HG03135 (cell line): Measurements from ENCODE around the gene FLCN.

Experiments used
- ATAC-seq: cut with Tn5 transposase; IDR thresholded peaks from one replicate; pipeline ENCODE4 v1.9.1; 2021; ENCODE audit warnings: mild to moderate bottlenecking, moderate library complexity; ENCODE audit not compliant: unreplicated experiment

FLCN gene

DNA sequence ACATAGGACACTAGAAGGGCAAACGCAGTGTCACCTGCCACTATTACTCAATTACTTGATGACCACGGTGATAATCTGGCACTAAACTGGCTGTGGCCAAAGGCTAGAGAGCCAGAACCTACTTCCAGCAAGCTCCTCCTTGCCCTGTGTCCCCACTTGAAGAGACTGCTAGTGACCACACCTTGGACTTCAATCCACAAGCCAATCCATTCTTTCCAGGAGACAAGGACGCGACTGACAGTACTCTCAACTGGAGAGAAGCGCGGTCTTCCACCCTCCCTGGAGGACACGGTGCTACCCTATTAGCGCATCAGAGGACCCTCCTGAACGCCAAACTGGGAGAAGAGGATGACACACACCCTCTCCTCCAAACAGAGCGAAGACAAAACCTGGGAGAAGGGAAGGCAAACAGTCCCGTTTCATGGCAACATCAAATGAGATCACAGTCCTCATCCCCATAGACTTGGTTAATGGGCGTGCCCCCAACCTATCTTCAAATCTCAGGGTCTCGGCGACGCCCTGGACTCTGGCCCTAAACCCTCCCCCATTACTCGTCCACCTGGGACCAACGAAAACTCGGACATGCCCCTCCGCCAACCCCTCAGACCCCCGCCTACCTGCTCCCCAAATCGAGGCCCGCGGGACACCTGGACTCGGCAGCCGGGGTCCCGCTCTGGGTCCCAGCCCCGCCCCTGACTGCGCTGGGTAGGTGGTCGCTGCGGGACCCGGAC is 508 bp downstream of the FLCN start:
- ATAC-seq, result no peak

DNA sequence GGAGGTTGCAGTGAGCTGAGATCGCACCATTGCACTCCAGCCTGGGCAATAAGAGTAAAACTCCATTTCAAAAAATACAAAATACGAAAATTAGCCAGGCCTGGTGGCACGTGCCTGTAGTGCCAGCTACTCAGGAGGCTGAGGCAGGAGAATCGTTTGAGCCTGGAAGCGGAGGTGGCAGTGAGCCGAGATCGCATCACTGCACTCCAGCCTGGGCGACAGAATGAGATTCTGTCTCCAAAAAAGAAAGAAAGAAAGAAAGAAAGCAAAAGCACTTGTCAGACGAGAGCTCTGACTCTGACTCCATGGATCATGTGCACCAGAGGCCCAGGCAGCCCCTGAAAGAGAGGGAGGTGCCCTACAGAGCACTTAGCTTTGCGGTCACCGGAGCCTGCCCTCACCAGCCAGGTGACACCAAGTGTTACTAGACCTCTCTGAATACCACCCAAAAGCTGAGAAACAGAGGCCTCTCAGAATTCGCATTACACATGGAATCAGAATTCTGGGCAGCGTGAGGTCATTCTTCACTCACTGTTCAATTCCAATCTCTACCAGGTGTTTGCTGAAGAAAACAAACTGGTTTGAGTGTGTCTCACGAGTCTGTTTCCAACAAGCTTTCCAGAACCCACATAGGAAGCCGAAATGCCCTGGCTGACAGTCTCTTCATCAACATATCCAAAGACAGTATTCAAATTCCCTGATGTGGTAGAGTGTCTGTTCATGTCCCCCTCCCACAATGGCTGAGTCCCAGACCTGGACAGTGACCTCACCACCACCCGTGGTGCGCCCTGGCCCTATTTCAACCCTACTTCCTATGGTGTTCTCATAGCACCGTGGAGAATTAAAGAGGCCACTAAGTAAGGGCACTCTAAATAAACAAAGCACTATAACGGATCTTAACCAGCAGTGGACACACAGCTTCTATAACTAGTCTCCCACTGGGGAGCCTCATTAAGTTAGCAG is 1.5 kb downstream of the FLCN start:
- no peak for ATAC-seq

DNA sequence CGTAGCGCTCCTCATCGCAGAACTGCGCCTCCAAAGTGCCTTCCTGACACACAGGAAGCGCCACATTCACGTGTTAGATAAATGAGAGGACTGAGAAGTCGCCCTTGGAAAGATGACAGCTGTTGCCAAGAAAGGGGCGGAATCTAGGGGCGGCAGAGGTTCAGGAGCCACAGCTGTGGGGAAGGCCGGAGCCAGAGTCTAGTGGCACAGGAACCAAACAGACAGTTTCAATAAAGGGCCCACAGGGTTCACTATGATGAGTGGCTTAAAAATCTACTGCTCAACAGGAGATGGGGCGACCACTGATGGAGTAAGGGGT is 4.7 kb downstream of the FLCN start:
- no peak for ATAC-seq

DNA sequence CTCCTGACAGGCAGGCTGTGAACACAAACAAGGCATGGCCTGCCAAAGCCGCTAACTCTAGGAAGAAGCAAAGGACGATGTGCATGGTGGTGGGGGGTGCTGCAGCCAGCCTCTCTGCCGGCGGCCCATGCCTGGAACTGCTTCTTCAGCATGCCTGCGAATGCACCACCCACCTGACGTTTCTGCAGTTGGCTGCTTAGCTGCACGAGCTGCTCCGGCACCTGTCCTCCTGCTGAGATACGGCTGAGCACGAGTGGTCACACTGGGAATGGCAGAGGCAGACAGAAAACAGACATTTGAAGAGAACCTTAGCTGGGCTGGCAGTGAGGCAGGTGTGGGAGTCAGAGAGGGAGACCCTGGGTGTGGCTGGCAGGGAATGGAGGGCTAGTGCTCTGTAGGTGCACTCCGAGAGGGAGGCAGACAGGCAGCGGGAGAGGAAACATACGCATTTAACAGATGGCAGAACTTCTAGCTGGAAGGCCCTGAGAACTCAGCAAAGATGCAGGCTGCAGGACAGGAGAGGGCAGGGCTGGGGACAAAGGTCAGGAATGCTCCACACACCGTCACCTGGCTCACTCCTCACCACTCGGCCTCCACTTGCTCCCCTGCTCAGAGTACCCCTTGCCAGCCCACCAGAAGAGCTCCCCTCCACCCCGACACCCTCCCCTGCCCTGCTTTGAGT is 5.2 kb downstream of the FLCN start:
- no peak for ATAC-seq

DNA sequence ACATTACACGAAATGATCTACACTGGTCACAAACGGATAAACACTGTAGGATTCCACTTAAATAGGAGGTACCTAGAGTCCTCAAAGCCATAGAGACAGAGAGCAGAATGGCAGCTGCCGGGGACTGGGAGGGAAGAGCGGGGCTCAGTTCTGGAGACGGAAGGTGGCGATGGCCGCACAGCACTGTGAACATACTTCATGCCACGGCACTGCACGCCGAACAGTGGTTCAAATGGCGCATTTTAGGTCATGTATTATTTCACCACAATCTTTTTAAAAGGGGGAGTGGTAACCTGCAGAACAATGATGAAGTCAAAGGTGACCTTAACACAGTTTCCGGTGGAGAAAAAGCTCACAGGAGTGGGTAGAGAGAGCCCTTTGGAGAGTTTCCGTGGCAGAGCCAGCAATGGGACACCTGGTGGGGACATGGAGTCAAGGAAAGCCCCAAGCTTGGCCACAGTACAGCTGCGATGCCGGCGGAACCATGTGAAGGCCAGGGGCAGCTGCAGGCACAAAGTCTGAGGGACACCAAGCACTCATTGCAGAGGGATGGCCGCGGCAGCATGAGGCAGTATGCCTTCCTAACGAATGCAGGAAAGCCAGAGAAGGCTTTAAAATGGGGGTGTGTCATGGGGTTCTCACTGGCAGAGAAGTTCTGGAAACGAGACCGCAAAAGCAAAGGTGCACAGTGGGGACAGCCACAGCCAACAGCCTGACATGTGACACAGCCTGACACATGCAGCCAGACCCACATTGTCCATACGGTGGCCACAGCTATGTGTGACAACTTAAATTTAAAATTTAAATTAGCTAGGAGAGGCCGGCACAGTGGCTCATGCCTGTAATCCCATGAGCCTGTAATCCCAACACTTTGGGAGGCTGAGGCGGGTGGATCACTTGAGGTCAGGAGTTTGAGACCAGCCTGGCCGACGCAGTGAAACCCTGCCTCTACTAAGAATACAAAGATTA is 7.3 kb downstream of the FLCN start:
- ATAC-seq, result no peak

DNA sequence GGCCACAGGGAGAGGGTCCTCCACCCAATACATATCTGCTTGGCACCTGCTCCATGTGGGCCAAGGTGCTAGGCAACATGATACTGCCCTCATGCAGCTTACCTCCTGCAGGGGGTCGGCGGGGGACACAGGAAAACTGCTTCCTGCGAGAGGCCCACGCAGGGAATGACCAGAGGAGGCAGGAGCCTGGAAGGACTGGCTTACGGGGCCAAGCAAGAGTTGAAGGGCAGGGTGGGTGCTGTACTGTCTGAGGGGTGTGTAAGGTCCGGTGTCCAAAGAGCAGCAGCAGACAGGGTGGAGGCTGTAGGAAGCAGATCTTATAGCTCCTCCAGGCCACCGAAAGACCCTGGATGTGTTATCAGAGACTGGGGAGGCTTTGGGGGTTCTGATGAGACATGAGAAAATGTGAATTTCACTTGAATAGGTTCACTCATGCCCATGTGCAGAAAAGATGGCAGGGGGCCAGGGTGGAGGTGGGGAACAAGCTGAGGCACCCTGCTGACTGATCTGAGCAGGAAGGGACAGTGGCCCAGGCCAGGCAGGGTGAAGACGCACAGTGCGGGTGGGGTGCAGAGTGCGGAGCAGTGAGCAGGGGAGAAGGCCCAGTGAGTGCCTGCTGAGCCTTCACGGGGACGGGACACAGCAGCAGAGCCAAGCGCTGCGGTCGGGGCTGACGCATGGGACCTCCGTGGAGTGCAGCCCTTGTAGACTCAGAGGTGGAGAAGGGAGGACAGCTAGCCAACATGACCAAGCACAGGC is 8.3 kb downstream of the FLCN start:
- no peak for ATAC-seq

DNA sequence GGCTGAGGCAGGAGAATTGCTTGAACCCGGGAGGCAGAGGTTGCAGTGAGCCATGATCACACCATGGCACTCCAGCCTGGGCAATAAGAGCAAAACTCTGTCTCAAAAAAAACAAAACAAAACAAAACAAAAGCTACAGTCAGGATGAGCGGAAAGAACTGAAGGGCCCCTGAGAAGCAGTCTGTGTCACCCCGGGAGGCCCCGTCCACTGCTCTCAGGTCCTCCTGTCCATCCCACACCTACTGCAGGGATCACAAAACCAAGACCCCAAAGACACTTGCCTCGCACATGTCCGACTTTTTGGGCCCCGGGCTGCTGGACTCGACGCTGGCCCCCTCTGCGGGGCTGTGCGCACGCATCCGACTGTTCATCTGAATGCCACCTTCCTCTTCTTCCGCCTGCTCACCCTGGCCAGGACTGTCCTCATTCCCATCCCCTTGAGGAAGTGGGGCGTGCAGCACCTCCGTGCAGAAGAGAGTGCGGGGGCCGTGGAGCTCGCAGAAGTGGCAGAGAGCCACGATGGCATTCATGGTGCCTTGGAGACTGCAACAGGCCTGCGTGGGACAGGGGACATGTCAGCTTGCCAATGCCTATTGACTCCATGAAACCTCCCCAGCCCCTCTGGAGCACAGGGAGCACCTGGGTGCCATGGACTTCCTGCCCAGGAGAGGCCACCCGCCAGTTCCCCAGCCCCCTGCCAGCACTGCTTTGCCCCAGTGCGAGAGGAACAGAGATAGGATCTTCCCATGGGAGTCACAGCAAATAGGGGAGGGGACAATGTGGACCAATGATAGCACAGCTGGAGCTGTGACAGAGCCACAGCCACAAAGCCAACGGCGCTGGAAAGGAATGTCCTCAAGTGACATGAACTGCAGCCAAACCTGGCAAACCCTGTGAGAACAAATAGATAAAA is 9.1 kb downstream of the FLCN start:
- ATAC-seq, result no peak

DNA sequence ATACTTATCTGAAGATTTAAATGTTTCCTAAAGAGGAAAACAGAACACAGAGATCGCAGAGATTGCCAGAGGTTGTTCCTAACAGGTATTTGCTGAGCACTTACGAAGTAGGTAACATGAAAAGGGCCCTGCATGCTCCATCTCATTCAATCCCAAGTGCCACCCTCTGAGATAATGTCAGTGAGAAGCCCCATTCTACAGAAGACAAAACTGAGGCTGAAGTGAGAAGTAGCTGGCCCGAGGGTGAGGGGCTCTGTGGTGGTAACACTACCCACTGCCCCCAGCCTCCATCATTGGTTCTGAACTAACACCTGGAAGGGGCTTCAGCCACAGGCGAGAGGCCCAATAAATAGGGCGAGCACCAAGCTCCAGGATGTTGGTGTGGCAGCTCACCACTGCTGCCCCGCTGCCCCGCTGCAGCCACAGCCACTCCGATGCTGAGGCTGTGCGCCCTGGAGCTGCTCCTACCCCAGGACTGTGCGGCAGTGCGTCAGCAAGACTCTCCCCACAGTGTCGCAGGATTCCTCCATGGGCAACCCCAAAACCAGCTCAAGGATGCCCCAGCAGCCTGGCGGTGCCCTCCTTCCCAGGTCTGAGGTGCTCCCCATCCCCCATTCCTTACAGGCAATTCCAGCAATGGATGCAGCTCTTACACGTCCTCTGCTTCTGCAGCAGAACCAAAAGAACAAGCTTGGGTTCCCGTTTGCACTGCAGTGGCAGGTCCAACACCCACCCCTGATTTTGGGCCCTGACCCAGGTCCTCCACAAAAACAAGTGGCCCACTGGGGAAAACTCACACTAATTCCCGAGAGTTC is 10.3 kb downstream of the FLCN start:
- no peak for ATAC-seq

DNA sequence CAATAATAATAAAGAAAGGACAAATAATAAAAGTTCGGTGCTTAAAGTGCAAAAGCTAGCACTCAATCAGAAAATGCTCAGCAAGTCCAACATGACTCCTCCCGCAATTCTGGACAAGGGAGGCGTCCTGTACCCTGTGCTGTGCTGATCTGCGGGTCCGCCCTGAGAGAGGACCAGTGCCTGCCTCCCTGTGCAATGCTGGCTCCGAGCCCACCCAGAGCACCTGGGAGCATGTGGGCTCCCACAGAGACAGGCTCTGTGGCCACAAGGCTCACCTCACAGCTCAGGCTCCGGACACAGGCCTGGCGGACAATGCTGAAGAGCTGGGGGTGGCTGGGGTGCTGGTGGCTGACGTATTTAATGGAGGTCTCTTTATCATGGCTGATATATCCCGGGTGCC is 11.1 kb downstream of the FLCN start:
- no peak for ATAC-seq

DNA sequence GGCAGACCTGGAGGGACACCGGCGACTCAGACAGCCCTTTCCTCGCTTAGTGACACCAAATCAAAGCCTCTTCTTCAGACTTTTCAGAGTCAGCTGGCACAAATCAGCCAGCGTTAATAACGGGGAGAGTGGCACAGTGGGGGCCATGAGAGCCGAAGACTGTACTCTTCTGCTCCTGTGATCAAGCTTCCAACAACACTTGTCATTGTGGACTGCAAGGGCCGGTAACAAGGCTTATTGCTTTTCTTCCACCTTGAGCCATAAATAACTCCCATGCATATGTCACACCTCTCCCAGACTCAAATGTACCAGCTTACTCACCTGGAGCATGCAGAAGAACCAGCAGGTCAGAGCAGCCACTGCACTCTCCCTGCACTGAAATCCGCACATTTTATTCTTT is 12.8 kb downstream of the FLCN start:
- ATAC-seq, result no peak

DNA sequence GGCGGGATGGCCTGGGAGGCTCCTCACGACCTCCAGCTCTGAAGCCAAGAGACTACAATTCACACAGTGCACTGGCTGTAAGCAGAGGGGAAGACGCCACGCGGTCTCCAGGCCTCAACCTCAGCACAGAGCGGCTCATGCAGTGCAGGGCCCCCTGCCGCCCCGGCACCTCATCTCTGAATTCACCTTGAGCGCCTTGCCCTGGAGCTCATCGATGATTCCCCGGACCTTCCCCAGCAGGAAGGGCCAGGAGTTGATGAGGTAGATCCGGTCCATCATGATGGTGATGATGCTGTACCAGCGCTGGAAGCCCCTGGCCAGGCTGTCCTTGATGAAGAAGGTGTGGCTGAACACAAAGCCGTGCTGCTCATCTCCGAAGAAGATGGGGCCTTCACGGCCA is 13.2 kb downstream of the FLCN start:
- ATAC-seq, result no peak

DNA sequence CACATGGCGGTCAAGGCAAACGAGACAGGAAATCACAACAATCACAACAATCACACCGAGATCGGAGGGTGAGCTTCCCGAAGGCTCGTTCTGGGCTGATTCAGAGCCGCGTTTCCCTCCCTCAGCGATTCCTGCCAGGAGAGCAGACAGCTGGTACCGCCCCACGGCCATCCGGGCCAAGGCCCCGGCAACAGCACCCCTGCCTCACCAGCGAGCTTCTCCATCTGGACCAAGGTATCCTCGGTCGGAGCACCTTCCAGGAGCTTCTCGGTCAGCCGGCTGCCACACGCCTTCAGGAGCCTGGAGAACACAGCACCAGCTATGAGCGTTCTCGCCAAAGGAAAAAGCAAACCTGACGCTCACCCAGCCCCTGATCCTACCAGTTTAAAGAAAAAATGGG is 15.6 kb downstream of the FLCN start:
- ATAC-seq, result no peak

DNA sequence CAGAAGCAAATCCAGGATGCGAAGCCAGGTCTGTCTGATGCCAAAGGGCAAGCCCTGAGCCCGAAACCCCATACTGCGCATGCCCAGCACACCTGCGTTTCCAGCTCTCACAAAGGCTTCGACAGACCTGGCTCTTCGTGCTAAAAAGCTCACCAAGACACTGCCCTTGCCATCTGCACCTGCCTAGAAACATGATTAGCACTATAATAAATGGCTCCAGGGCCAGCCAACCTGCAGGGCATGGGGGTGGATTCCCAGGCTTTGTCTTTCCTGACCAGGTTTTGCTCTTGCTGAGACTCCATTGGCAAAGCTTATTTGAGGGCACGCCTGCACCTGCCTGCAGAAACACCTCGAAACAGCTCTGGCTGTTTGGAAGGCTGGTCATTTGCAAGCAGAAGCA is 16.4 kb downstream of the FLCN start:
- ATAC-seq, result no peak

DNA sequence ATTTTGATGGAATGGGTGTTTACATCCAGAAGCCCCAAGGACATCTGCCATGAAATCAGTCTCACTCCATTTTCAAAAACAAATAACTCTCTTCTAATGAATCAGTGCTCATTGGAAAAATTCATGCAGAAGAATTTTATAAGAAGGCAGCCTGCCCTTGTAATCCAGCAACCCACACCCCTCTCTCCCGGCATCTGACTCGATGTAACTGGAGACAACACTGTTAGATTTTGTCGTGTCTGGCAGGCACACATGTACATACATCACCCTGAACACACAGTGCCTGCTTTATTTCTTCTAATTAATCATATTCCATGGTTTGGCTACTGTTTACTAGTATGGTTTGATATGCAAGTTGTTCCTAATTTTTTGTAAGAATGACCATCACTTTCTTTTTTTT is 19.0 kb downstream of the FLCN start:
- ATAC-seq, result no peak

DNA sequence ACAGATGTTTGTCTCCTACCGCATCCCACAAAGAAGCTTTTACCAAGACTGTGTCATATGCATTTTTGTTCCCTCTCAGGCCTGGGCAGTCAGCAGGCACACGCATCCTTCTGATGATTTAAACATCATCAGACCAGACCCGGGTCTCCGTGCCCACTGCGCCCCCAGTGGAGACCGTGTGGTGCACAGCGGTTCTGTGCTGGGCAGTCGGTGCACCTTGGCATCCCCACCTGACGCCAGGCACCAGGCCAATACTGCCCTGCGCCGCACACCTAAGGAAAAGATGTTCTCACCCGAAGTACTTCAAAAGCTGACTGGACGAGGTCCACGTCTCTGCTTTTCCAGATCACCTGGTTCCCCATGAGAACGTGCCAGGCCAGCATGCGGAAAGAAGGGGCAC is 20.2 kb downstream of the FLCN start:
- no peak for ATAC-seq

DNA sequence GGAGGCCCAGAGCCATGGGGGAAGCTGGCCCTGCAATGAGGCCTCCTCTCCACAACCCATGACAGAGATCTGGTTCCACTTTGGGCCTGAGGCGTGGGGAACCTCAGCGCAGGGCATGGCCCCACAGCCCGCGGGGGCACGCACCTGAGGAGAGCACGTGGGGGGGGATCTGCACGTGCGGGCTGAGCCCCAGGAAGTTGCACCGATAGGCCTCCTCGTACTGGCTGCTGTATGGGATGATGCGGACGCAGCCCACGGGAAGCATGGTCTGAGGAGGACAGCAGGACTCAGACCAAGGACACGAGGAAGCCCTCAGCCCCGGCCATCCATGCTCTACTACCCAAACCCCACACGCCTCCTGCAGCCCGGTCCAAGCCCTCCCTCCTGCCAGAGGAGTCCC is 20.7 kb downstream of the FLCN start:
- ATAC-seq, result no peak

DNA sequence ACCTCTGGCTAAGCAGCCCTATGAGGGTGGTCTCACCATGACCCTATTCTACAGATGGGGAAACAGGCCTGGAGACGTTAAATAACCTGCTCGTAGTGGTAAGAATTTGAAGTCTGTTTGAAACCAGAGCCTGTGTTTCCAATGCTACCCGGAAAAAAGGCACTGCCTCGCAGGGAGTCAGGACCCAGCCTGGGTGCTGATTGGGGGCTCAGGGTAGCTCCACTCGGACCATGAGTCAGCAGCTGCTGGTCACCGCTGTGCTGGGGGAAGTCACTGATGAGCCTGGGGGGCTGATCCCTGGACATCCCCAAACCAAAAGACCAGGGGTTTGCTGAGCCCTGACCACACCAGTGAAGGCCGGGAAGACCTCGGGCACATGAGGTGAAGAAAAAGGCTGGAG is 21.4 kb downstream of the FLCN start:
- ATAC-seq, result no peak
